Fibroblast of the aortic adventitia (primary cell): ENCODE results near the gene GABRQ. TPM values are rescaled to one million over a fixed set of nuclear protein-coding genes. Genes with fewer than 3 reads are reported as not detected.
A peak's percentile ranks its signal among the peaks of the same experiment; 100 is the strongest.

Experiments used
- DNase-seq: peaks from one replicate; pipeline ENCODE4 v3.0.0-alpha.2; 2010; ENCODE audit warnings: low read depth
- H3K4me3 ChIP-seq: 2 replicates; pipeline ENCODE4 v1.5.1; 2011; ENCODE audit warnings: low read depth, mild to moderate bottlenecking, control low read depth, low read length, moderate library complexity
- total RNA-seq: library from RNA; depleted of rRNA; stranded (reverse); fragments of >200 nt; gene quantifications from 2 replicates; pipeline ENCODE4 v1.2.3, GENCODE V29; 2012; ENCODE audit warnings: low replicate concordance
- TF ChIP-seq, protein P1 (sequence below): IDR thresholded peaks from 2 replicates; pipeline ENCODE4 v1.5.1; 2011; ENCODE audit warnings: mild to moderate bottlenecking, low read length, control low read depth, inconsistent platforms; ENCODE audit not compliant: insufficient read depth

GABRQ gene
- total RNA-seq, 1 donor: not detected

DNA sequence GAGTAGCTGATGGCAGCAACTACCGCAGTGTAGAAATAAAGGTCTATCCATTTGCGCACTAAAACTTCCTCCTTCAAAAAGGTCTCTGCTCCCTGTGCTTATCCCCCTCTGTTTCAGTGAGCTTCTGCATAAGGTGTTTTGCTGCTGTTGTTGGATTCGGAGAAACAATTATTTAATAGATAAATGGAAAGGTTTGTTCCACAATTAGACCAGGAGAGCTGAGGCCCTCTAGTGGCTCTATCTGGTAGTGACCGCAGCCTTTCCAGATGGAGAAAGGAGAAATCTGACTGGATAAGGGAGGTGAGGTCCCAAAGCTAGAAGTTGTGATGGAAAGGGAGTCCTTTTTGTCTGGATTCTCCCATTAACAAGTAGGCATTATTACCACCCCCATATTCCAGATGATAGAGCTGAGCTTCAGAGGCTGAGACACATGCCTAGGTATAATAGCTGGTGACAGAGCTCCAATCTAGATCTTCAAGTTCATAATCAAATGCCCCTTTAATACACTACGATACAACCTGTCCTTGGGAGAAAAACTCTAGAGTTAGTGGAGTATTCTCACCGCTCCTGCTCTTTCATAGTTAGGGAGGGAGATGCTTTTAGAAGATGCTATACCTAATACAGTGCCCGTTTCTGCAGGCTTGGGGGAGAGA, 5.1 kb upstream of the GABRQ start:
- no peak overlapping the region for H3K4me3 ChIP-seq
- peak; percentile 57 for DNase-seq
- TF ChIP-seq, protein P1, sequence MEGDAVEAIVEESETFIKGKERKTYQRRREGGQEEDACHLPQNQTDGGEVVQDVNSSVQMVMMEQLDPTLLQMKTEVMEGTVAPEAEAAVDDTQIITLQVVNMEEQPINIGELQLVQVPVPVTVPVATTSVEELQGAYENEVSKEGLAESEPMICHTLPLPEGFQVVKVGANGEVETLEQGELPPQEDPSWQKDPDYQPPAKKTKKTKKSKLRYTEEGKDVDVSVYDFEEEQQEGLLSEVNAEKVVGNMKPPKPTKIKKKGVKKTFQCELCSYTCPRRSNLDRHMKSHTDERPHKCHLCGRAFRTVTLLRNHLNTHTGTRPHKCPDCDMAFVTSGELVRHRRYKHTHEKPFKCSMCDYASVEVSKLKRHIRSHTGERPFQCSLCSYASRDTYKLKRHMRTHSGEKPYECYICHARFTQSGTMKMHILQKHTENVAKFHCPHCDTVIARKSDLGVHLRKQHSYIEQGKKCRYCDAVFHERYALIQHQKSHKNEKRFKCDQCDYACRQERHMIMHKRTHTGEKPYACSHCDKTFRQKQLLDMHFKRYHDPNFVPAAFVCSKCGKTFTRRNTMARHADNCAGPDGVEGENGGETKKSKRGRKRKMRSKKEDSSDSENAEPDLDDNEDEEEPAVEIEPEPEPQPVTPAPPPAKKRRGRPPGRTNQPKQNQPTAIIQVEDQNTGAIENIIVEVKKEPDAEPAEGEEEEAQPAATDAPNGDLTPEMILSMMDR: peak; percentile 93

DNA sequence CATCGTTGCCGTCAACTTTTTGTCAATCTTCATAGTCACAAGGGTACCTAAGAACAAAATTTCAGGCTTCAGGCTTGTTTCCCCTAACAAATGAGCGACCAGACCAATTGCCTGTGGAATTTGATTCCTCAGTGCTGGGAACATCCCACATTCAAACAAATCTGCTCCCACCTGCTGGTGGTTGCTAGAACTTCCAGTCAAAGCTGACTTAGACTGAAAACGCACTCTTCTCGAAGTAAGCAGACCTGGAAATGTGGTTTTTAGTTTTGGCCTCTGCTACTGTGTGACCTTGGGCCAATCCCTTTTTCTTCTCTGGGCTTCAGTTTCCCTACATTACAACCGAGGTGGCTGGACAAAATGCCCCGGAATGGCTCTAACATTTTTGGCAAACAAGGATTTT, 1.8 kb upstream of the GABRQ start:
- peak; percentile 75 for DNase-seq
- TF ChIP-seq, protein P1: peak; percentile 70
- H3K4me3 ChIP-seq: no peak overlapping the region

DNA sequence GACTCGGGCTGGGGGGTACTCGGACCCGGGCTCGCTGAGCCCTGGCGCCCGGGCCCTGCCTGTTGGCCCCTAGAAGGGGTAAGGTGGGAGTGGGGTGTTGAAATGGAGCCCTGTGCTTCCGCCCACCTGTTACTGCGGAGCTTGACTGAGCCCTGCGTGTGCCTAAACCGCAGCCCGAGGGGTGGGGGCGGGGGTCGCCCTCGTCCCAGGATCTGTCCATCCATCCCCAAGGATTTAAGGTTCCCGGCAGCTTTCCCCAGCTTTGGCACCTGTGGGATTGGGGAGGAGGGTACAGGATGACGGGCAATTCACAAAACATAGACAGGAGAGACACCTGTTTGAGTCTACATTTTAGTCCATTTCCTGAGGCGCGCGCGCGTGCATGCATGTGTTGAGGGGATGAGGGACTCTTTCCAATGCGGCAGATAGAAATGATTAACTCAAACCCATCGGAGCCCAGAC, 779 bp downstream of the GABRQ start:
- H3K4me3 ChIP-seq: no peak overlapping the region
- DNase-seq: no peak
- TF ChIP-seq, protein P1: no peak

DNA sequence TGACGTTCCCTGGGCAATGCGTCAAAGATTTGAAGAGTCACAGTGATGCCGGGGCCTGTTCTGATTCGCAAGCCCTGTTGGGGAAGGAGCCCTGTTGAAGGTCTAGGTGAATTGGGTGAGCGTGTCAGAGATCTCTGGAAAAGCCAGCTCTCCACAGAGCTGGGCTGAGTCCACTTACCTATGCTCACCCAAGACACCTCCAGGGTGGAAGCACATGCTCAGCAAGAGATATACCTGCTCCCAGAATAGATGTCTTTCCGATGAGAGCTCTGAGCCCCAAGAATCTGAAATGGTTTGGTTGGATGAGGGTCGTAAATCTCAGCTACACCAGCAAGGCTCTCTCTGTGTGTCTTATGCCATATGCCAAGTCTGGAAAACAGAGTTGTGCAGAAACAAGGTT, 1.7 kb downstream of the GABRQ start:
- DNase-seq: no peak
- TF ChIP-seq, protein P1: no peak
- H3K4me3 ChIP-seq: no peak overlapping the region

DNA sequence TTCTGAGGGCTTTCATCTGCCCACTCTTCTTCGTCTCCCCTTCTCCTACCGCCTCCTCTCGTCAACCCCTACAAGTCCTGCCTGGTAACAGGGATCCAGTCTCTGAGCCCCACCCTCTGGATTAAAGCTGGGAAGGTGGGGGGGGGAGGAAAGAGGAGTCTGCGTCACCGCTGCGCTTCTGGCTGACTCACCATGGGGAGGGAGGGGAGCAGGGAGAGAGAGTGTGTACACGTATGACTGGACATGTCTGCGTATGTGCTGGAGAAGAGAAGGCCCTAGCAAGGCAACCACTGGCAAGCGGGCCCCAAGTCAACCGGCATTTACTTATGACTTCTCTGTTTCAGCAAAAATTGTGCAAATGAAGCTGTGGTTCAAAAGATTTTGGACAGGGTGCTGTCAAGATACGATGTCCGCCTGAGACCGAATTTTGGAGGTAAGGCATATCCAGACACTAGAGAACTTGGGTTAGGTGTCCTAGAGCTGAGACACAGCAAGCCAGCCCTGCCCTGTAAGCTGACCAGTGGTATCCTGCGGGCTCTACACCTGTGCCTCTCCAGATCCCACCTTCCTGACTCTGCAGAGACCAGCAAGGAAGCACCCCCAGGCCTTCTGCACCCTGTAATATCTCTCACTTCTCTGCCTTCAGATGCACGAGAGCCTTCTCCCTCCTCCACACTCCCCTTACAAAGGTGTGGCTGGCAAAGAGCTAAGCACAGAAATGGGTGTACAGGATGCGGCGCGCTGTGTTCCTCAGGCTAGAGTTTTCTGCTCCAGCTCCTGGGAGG, 2.5 kb downstream of the GABRQ start:
- peak; percentile 1 for DNase-seq
- TF ChIP-seq, protein P1: no peak

DNA sequence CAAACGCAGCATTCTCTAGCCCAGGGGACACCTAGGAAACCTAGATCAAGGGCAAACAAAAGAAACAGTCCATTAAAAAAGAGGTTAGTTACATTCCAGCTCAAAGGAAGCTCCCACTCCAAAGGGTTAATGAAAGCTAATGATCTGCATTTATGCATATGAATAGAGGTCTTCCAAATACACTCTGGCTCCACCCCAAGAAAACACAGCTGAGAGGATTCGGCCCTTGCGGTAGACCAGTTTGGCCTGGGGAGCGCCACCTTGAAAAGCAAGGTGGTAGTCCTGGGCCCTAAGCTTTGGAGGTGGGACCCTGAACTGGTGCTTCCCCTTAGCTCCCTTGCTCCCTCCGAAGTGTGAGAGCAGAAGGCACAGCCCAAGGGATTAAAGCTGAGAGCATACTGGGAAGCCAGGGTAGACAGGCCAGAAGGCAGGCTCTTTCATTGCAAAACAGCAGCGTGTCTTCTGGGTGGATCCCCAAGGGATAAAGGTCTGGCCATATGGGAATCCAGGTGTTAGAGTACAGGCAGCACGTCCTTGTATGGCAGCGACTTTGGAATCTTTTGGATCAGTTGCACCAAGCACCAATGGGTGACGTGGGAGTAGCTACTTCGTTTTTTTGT, 3.7 kb downstream of the GABRQ start:
- no peak for DNase-seq
- TF ChIP-seq, protein P1: no peak
- H3K4me3 ChIP-seq: no peak overlapping the region

More for the DNA sequence above, 2.5 kb downstream of the GABRQ start:
- no peak overlapping the region for H3K4me3 ChIP-seq
